Vagina (tissue), 2 donors: Measurements from ENCODE around the gene SAMD14.

Source experiments
- POLR2A ChIP-seq, 2 donors: fragments of 450-650 bp; IDR thresholded peaks; one replicate each; pipeline ENCODE4 v1.6.1; 2017; ENCODE audit warnings: antibody characterized with exemption in 2 of 2, mild to moderate bottlenecking in 2 of 2, moderate library complexity in 2 of 2
- TF ChIP-seq, protein P1 (sequence below), 3 experiments: fragments of 450-650 bp in 2 of 3; fragments of 200-600 bp in 1 of 3; sonication (generic) in 1 of 3; IDR thresholded peaks; one replicate each; pipeline ENCODE4 v1.5.1; 2017 to 2019; ENCODE audit warnings: antibody characterized with exemption in 3 of 3, mild to moderate bottlenecking in 2 of 3, moderate library complexity in 2 of 3

DNA sequence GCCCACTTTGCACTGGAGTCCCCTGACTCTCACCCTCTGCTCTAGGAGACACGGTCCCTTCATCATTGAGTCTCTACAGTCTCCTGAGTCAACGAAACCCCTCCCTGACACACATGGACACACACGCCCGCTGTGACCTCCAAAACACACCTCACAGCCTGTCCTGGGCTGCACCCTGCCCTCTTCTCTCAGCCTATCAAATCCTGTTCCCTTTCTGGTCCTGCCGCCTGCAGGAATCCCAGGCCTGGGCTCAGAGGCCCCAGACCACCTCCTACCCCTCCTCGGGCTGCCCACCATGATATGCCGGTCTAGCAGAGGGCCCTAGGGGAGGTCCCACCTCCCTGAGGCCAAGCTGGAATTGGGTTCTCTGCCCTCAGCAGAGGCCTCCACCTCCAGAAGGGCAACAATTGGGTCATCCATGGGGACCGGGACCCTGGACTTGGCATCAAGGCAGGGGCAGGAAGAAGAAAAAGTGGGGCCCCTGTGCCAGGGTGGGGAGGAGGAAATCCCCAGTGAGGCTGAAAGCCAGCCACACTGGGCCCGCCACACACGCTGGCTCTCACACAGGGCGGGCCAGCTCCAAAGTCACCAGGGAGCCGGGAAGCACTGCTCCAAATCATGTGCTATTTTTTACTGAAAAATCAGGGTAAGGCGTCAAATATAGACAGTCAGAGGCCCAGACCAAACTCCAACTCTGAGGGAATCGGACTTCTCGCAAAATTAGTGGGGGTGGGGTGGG lies 17.1 kb upstream of the SAMD14 start:
- TF ChIP-seq, protein P1, sequence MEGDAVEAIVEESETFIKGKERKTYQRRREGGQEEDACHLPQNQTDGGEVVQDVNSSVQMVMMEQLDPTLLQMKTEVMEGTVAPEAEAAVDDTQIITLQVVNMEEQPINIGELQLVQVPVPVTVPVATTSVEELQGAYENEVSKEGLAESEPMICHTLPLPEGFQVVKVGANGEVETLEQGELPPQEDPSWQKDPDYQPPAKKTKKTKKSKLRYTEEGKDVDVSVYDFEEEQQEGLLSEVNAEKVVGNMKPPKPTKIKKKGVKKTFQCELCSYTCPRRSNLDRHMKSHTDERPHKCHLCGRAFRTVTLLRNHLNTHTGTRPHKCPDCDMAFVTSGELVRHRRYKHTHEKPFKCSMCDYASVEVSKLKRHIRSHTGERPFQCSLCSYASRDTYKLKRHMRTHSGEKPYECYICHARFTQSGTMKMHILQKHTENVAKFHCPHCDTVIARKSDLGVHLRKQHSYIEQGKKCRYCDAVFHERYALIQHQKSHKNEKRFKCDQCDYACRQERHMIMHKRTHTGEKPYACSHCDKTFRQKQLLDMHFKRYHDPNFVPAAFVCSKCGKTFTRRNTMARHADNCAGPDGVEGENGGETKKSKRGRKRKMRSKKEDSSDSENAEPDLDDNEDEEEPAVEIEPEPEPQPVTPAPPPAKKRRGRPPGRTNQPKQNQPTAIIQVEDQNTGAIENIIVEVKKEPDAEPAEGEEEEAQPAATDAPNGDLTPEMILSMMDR (IDR thresholded peaks at IDR 0.05): no peak
- no peak for TF ChIP-seq POLR2A (IDR thresholded peaks at IDR 0.05)
